H1 (cell line): ENCODE data around the gene MCC. TPM values are rescaled to one million over a fixed set of nuclear protein-coding genes. Genes with fewer than 3 reads are reported as not detected.

Experiments
- CTCF ChIA-PET: fragments of 300-600 bp; sonication (Branson Sonifier 250); formaldehyde crosslinking; loops from one replicate; lab custom pipeline; 2021; ENCODE audit not compliant: partially characterized antibody; lab: Charles Lee
- POLR2A ChIA-PET: fragments of 300-600 bp; sonication (Branson Sonifier 250); formaldehyde crosslinking; loops from one replicate; lab custom pipeline; 2021; ENCODE audit warnings: inconsistent platforms; ENCODE audit not compliant: partially characterized antibody; lab: Charles Lee
- DNase-seq, 2 experiments: peaks; one replicate each; pipeline versions ENCODE4 v3.0.0 to v3.0.0-alpha.2; 2010 to 2022; ENCODE audit warnings: low spot score in 2 of 2, low read depth in 1 of 2, mixed read lengths in 1 of 2
- FAIRE-seq: peaks from 2 replicates; lab custom pipeline; 2011; peaks lifted over from hg19 to GRCh38; lab: Jason Lieb, UNC
- H2AFZ ChIP-seq: 2 replicates; pipeline ENCODE4 v1.8.1; 2012; ENCODE audit warnings: low read length, inconsistent platforms
- H2AK5ac ChIP-seq: 2 replicates; pipeline ENCODE4 v1.6.1; 2013; ENCODE audit warnings: low read depth, low read length
- H2BK120ac ChIP-seq: replicated peaks from 2 replicates; pipeline ENCODE3; 2013; ENCODE audit warnings: low read depth, low read length, inconsistent platforms
- H2BK12ac ChIP-seq: 2 replicates; pipeline ENCODE4 v1.6.1; 2013; ENCODE audit warnings: low read depth, low read length
- H2BK15ac ChIP-seq: 2 replicates; pipeline ENCODE4 v1.6.1; 2013; ENCODE audit warnings: low read length
- H2BK20ac ChIP-seq: 2 replicates; pipeline ENCODE4 v1.6.1; 2013; ENCODE audit warnings: low read length
- H2BK5ac ChIP-seq: 2 replicates; pipeline ENCODE4 v1.6.1; 2013; ENCODE audit warnings: low read depth, low read length
- H3K14ac ChIP-seq: 2 replicates; pipeline ENCODE4 v1.6.1; 2013; ENCODE audit warnings: inconsistent platforms; ENCODE audit not compliant: insufficient read length
- H3K18ac ChIP-seq: 2 replicates; pipeline ENCODE4 v1.6.1; 2013; ENCODE audit warnings: low read length; ENCODE audit errors: extremely low read depth
- H3K23ac ChIP-seq: 2 replicates; pipeline ENCODE4 v1.6.1; 2013; ENCODE audit warnings: inconsistent platforms; ENCODE audit not compliant: insufficient read length
- H3K23me2 ChIP-seq: 2 replicates; pipeline ENCODE4 v1.6.1; 2013; ENCODE audit warnings: low read depth, low read length
- H3K27ac ChIP-seq: 2 replicates; pipeline ENCODE4 v1.6.1; 2011; ENCODE audit warnings: low read depth, low read length, inconsistent platforms
- H3K27me3 ChIP-seq, 4 experiments: replicated peaks in 1 of 4; 1 replicate in 1 of 4; 2 replicates in 3 of 4; pipeline versions ENCODE4 v1.6.1 to v1.8.1; 2011 to 2013; ENCODE audit warnings: low read length in 3 of 4, mild to moderate bottlenecking in 3 of 4, inconsistent platforms in 2 of 4, mixed read lengths in 2 of 4, moderate library complexity in 1 of 4; ENCODE audit not compliant: control insufficient read depth in 3 of 4, insufficient read depth in 3 of 4; ENCODE audit errors: extremely low read depth in 1 of 4
- H3K36me3 ChIP-seq, 4 experiments: 2 replicates each; pipeline versions ENCODE4 v1.6.1 to v1.8.1; 2011 to 2013; ENCODE audit warnings: mild to moderate bottlenecking in 4 of 4, low read length in 3 of 4, moderate library complexity in 2 of 4, control low read depth in 1 of 4, inconsistent platforms in 1 of 4; ENCODE audit not compliant: insufficient read depth in 4 of 4, control insufficient read depth in 2 of 4
- H3K4ac ChIP-seq: replicated peaks from 2 replicates; pipeline ENCODE3; 2013; ENCODE audit warnings: low read length, low read depth, mixed read lengths, inconsistent platforms; ENCODE audit not compliant: insufficient read length
- H3K4me1 ChIP-seq, 4 experiments: replicated peaks in 1 of 4; 1 replicate in 1 of 4; 2 replicates in 3 of 4; pipeline versions ENCODE4 v1.6.1 to v1.8.1; 2011 to 2013; ENCODE audit warnings: low read length in 3 of 4, inconsistent platforms in 2 of 4, mixed read lengths in 1 of 4; ENCODE audit not compliant: insufficient read depth in 4 of 4, control insufficient read depth in 3 of 4
- H3K4me2 ChIP-seq, 2 experiments: 2 replicates each; pipeline versions ENCODE4 v1.6.1 to v1.8.1; 2011 to 2013; ENCODE audit warnings: low read depth in 2 of 2, low read length in 2 of 2, control low read depth in 1 of 2, inconsistent platforms in 1 of 2, mild to moderate bottlenecking in 1 of 2; ENCODE audit not compliant: insufficient read depth in 1 of 2
- H3K4me3 ChIP-seq, 4 experiments: fragments of 200-600, 300-600 bp in 1 of 4; sonication (generic), shearing (Covaris generic), sonication (Bioruptor Twin) in 1 of 4; 2 replicates each; pipeline versions ENCODE4 v1.5.1 to v1.8.1; 2011 to 2016; ENCODE audit warnings: low read length in 4 of 4, low read depth in 3 of 4, control low read depth in 2 of 4, inconsistent platforms in 2 of 4, mild to moderate bottlenecking in 2 of 4, mixed read lengths in 1 of 4, moderate library complexity in 1 of 4; ENCODE audit not compliant: insufficient read depth in 2 of 4; ENCODE audit errors: extremely low read depth in 1 of 4
- H3K56ac ChIP-seq: replicated peaks from 2 replicates; pipeline ENCODE3; 2013; ENCODE audit warnings: low read depth, mild to moderate bottlenecking, mixed read lengths, low read length, inconsistent platforms; ENCODE audit not compliant: insufficient read length
- H3K79me1 ChIP-seq: 2 replicates; pipeline ENCODE4 v1.6.1; 2013; ENCODE audit warnings: low read depth, low read length, control low read depth
- H3K79me2 ChIP-seq, 2 experiments: 2 replicates each; pipeline versions ENCODE4 v1.6.1 to v1.8.1; 2012 to 2013; ENCODE audit warnings: low read length in 2 of 2, mild to moderate bottlenecking in 2 of 2, inconsistent platforms in 1 of 2; ENCODE audit not compliant: insufficient read depth in 2 of 2, control insufficient read depth in 1 of 2
- H3K9ac ChIP-seq, 4 experiments: replicated peaks in 1 of 4; 1 replicate in 1 of 4; 2 replicates in 3 of 4; pipeline versions ENCODE4 v1.6.1 to v1.8.1; 2011 to 2013; ENCODE audit warnings: low read depth in 3 of 4, low read length in 3 of 4, control low read depth in 2 of 4, mild to moderate bottlenecking in 2 of 4, moderate library complexity in 2 of 4, inconsistent platforms in 1 of 4; ENCODE audit errors: extremely low read depth in 1 of 4
- H3K9me3 ChIP-seq, 2 experiments: 2 replicates each; pipeline versions ENCODE4 v1.6.1 to v1.8.1; 2012 to 2013; ENCODE audit warnings: mild to moderate bottlenecking in 2 of 2, moderate library complexity in 2 of 2, control low read depth in 1 of 2, inconsistent platforms in 1 of 2, low read depth in 1 of 2, low read length in 1 of 2, mixed read lengths in 1 of 2; ENCODE audit not compliant: insufficient read depth in 2 of 2
- H4K20me1 ChIP-seq, 2 experiments: replicated peaks in 1 of 2; 2 replicates each; pipeline versions ENCODE3 to v1.8.1; 2011 to 2013; ENCODE audit warnings: inconsistent platforms in 2 of 2, low read length in 2 of 2, mild to moderate bottlenecking in 1 of 2; ENCODE audit not compliant: insufficient read depth in 2 of 2, control insufficient read depth in 1 of 2
- H4K5ac ChIP-seq: 2 replicates; pipeline ENCODE4 v1.6.1; 2013; ENCODE audit warnings: low read length, low read depth, mixed read lengths, inconsistent platforms; ENCODE audit not compliant: insufficient read length
- H4K8ac ChIP-seq: 2 replicates; pipeline ENCODE4 v1.8.0; 2013; ENCODE audit warnings: mild to moderate bottlenecking, moderate library complexity, low read length, inconsistent platforms; ENCODE audit not compliant: insufficient read depth; ENCODE audit errors: extremely low read depth
- H4K91ac ChIP-seq: replicated peaks from 2 replicates; pipeline ENCODE3; 2013; ENCODE audit warnings: low read length, mixed read lengths, inconsistent platforms; ENCODE audit not compliant: insufficient read length
- BACH1 ChIP-seq: IDR thresholded peaks from 2 replicates; pipeline ENCODE4 v1.6.1; 2012; ENCODE audit warnings: low read length, improper control_type of control experiment
- EZH2 ChIP-seq: fragments of 200-600 bp; sonication (generic); IDR thresholded peaks from 2 replicates; pipeline ENCODE4 v1.7.1; 2012; ENCODE audit warnings: low read depth, mild to moderate bottlenecking, moderate library complexity, low read length, inconsistent platforms; ENCODE audit not compliant: severe bottlenecking
- GABPA ChIP-seq: IDR thresholded peaks from 2 replicates; pipeline ENCODE4 v1.6.1; 2011; ENCODE audit warnings: mild to moderate bottlenecking, low read length, moderate library complexity, borderline replicate concordance; ENCODE audit not compliant: insufficient read depth
- MAFK ChIP-seq: IDR thresholded peaks from 2 replicates; pipeline ENCODE4 v1.6.1; 2012; ENCODE audit warnings: low read depth, mild to moderate bottlenecking, improper control_type of control experiment, low read length
- NANOG ChIP-seq: IDR thresholded peaks from 2 replicates; pipeline ENCODE4 v1.6.1; 2011; ENCODE audit warnings: low read length, low read depth, mild to moderate bottlenecking, inconsistent platforms; ENCODE audit not compliant: insufficient read depth, poor library complexity, severe bottlenecking
- RNF2 ChIP-seq: fragments of 200-900, 300-1000 bp; sonication (generic); IDR thresholded peaks from 2 replicates; pipeline ENCODE4 v1.7.1; 2016; ENCODE audit warnings: borderline replicate concordance, low read depth, mild to moderate bottlenecking, antibody characterized with exemption, low read length; ENCODE audit not compliant: poor library complexity, severe bottlenecking; ENCODE audit errors: missing control alignments
- WGBS, 2 experiments: shearing (Covaris generic) in 1 of 2; methylation state at CpG; one replicate each; pipeline versions ENCODE4 v1.1.6 to v1.1.7; 2013 to 2015; ENCODE audit warnings: low lambda C conversion rate in 2 of 2, mixed read lengths in 2 of 2, inconsistent platforms in 1 of 2, low coverage in 1 of 2, missing lambda C conversion rate in 1 of 2; ENCODE audit not compliant: insufficient replicate concordance in 2 of 2, insufficient coverage in 1 of 2, insufficient read length in 1 of 2; ENCODE audit errors: extremely low coverage in 1 of 2, missing lambda C conversion rate in 1 of 2; 5-methylcytosine and 5-hydroxymethylcytosine counted together
- polyA plus RNA-seq, 7 experiments: library from polyadenylated mRNA; depleted of rRNA in 3 of 7; stranded (reverse) in 5 of 7; unstranded in 2 of 7; fragments of >200 nt in 5 of 7; fragments of 200-250 nt in 2 of 7; gene quantifications; 1 replicate in 5 of 7; 2 replicates in 1 of 7; 4 replicates in 1 of 7; pipeline versions ENCODE4 v1.2.1 to v1.2.3, GENCODE V29; 2011 to 2013; ENCODE audit warnings: missing spikeins in 2 of 7, mixed read lengths in 2 of 7
- total RNA-seq: library from RNA; stranded (reverse); fragmentation: NEBNext Ultra II Directional; extraction: Animal tissue kit (Norgen Biotek cat#: 25700); gene quantifications from 2 replicates; pipeline ENCODE4 v1.2.1, GENCODE V29; 2021
- TF ChIP-seq, protein P1 (sequence below): IDR thresholded peaks from 2 replicates; pipeline ENCODE4 v1.6.1; 2012; ENCODE audit warnings: inconsistent platforms
- TF ChIP-seq, protein P2 (sequence below): IDR thresholded peaks from 2 replicates; pipeline ENCODE4 v1.6.1; 2012; ENCODE audit warnings: low read length, inconsistent platforms

Gene MCC
- total and polyA plus RNA-seq, 2 of the 8 experiments (the other 6 are each of a cell fraction or from before 2014, with no cell fraction given): 2.6 to 18.3 TPM

DNA sequence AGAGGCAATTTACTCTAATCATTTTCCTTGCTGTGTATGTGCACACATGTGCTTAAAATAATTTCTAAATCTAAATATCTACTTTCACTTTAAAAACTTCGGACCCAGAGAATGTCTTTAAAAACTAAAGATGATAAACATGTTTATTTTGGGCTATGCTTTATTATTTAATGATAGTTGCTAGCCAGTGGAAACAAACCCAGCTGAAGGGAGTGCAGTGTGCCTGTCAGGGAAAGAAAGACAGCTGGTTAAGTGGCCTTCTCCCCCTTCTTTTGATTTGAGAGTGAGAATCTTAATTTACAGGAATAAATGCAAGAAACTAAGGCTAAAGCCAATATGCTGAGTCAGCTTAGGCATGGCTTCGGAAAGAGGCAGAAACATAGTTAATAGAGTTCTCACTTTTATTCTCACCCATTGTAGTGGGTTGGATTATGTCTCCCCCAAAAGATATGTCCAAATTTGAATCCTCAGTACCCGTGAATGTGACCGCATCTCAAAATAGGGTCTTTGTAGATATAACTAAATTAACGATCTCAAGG, 400.2 kb downstream of the MCC start:
- Histone ChIP-seq H2BK12ac (no peak overlapping the region), H2BK5ac (no peak overlapping the region), H3K4me1 (no peaks in the 10 kb centered on the region), H2BK20ac (no peak overlapping the region), H3K4ac (no peak overlapping the region), H3K23ac (no peak overlapping the region), H3K27me3 (no peaks in the 10 kb centered on the region), H3K79me1 (no peaks in the 10 kb centered on the region), H2BK15ac (no peak overlapping the region), H3K23me2 (no peaks in the 10 kb centered on the region), H4K5ac (no peak overlapping the region), H4K8ac (no peak overlapping the region), H3K27ac (no peak overlapping the region), H2AK5ac (no peak overlapping the region), H2AFZ (no peak overlapping the region), H2BK120ac (no peak overlapping the region), H3K79me2 (no peaks in the 10 kb centered on the region), H3K18ac (no peak overlapping the region), H3K56ac (no peak overlapping the region), H3K4me2 (no peak overlapping the region), H3K14ac (no peak overlapping the region), H3K9ac (no peak overlapping the region), H3K36me3 (peaks cover 0 to 4% (median 0%) of the 10 kb centered on the region in 4 experiments; a peak in 2 of 8 replicates), H4K20me1 (no peaks in the 10 kb centered on the region), H3K9me3 (no peaks in the 10 kb centered on the region), H4K91ac (no peak overlapping the region), H3K4me3 (no peak overlapping the region)
- FAIRE-seq (no peak), DNase-seq (no peak)
- WGBS, 2 experiments: 90% methylated on average over 5 of the region's 5 CpGs; no CpG with 5 or more reads in 1 of the 2 experiments
- POLR2A ChIA-PET: no interaction called here
- CTCF ChIA-PET: interaction anchor here (1.7 kb wide), 1 partner anchor 15 kb away, joined by 4 read pairs; no protein-coding TSS in a partner anchor
- TF ChIP-seq NANOG: no peak
- 0 out of 2 replicates have a peak, but pooled peaks have one; percentile 19 for TF ChIP-seq BACH1
- TF ChIP-seq RNF2: no peak
- TF ChIP-seq, protein P1, sequence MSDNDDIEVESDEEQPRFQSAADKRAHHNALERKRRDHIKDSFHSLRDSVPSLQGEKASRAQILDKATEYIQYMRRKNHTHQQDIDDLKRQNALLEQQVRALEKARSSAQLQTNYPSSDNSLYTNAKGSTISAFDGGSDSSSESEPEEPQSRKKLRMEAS: no peak
- peak; percentile 87 for TF ChIP-seq MAFK
- no peak for TF ChIP-seq GABPA
- no peak for TF ChIP-seq EZH2
- TF ChIP-seq, protein P2, sequence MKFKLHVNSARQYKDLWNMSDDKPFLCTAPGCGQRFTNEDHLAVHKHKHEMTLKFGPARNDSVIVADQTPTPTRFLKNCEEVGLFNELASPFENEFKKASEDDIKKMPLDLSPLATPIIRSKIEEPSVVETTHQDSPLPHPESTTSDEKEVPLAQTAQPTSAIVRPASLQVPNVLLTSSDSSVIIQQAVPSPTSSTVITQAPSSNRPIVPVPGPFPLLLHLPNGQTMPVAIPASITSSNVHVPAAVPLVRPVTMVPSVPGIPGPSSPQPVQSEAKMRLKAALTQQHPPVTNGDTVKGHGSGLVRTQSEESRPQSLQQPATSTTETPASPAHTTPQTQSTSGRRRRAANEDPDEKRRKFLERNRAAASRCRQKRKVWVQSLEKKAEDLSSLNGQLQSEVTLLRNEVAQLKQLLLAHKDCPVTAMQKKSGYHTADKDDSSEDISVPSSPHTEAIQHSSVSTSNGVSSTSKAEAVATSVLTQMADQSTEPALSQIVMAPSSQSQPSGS: no peak
